HG03175 (cell line): Measurements from ENCODE around the gene ZNF146.
"Not testable (repeated sequence)": the region's sequence is repeated elsewhere in the genome, so short reads cannot be mapped to it uniquely, and the experiment has no call there.

Source experiments
- ATAC-seq: cut with Tn5 transposase; IDR thresholded peaks from one replicate; pipeline ENCODE4 v1.9.1; 2021; ENCODE audit warnings: mild to moderate bottlenecking, moderate library complexity; ENCODE audit not compliant: unreplicated experiment

The ZNF146 gene

DNA sequence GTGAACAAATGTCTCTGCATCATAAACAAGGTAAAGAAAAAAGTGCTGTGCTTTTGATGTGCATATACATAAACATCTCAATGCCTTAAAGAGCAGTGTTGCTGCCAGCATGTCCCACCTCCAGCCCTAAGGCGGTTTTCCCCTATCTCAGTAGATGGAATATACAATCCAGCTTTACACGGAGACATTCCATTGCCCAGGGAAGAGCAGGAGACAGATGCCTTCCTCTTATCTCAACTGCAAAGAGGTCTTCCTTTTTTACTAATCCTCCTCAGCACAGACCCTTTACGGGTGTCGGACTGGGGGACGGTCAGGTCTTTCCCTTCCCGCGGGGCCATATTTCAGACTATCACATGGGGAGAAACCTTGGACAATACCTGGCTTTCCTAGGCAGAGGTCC lies 18.7 kb downstream of the ZNF146 start:
- not testable (repeated sequence) for ATAC-seq

DNA sequence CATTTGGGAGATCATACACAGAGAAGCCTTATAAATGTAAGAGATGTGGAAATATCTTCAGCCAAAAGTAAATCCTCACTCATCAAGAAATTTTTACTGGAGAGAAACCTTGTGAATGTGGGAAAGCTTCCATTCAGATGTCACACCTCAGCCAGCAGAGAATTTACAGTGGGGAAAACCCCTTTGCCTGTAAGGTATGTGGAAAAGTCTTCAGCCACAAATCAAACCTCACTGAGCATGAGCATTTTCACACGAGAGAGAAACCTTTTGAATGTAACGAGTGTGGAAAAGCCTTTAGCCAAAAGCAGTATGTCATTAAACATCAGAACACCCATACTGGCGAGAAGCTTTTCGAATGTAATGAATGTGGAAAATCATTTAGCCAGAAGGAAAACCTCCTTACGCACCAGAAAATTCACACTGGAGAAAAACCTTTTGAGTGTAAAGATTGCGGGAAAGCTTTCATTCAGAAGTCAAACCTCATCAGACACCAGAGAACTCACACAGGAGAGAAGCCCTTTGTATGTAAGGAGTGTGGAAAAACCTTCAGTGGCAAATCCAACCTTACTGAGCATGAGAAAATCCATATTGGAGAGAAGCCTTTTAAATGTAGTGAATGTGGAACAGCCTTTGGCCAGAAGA lies 21.5 kb downstream of the ZNF146 start:
- no peak for ATAC-seq

DNA sequence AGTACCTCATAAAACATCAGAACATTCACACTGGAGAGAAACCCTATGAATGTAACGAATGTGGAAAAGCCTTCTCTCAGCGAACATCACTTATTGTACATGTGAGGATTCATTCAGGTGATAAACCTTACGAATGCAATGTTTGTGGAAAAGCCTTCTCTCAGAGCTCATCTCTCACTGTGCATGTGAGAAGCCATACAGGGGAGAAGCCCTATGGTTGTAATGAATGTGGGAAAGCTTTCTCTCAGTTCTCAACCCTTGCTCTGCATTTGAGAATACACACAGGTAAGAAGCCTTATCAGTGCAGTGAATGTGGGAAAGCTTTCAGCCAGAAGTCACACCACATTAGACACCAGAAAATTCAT lies 22.0 kb downstream of the ZNF146 start:
- ATAC-seq, result no peak

DNA sequence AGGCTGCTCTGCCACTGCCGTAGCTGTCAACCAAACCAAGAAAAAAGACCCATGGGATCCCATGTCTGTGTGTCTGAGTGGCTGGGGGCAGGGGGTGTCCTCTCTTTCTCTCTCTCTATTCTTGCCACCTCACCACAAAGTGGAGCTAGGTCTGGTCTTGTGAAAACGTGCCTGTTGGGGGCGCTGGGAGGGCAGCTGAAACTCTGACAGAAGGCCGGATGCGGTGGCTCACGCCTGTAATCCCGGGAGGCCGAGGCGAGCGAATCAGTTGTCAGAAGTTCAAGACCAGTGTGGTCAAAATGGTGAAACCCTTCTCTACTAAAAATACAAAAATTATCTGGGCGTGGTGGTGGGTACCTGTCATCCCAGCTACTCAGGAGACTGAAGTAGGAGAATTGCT lies 29.2 kb downstream of the ZNF146 start:
- no peak for ATAC-seq

DNA sequence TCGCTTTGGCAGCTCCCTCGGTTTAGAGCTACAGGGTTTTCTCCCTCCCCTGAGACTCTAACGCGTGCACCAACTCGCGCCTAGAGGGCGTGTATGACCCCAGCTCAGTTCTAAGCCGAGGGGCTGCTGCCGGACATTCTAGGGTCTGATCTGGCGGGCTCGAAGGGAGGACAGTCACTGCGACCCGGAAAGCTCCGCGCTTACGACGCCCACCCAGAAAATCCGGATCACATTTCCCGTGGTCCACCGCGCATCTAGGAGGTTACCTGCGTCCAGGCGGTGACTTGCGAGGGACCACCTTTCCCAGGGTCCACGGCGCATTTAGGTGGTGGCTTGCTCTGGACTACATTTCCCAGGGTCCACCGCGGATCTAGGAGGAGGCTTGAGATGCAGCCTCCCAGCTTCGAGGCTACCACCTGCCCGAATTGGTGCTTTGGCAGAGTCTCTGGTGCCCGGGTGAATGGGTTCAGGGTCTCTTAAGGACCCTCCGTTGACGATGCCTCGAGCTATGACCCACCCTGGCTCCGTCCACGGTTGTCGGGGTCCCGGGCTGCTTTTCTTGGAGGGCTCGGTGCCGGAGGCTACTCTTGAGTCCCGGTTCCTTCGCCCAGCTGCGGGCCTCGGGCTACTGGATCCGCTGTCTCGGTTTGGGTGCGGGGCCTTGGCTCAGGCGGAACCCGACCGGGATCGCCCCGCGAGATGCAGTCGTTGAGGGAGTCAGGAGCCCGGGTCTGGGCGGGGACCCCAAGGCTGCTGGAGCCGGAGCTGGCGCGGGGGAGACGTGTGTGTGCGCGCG lies 30.5 kb downstream of the ZNF146 start:
- no peak for ATAC-seq

DNA sequence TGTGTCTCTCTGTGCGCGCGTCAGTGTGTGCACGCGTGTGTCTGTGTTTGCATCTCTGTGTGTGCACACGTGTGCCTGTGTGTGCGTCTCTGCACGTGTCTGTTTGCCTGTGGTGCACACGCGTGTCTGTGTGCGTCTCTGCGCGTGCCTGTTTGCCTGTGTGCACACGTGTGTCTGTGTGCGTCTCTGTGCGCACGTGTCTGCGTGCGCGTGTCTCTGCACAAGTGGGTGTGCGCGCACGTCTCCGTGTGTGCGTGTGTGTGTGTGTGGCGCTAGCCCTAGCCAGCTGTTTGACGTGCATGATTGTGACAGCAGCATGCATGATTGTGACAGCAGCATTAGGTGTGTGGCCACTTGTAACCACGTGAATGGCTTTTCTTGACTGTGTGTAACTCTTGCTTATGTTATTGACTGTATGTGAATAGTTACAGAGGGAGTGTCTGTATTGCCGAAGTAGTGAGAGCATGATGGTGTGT lies 31.1 kb downstream of the ZNF146 start:
- no peak for ATAC-seq

DNA sequence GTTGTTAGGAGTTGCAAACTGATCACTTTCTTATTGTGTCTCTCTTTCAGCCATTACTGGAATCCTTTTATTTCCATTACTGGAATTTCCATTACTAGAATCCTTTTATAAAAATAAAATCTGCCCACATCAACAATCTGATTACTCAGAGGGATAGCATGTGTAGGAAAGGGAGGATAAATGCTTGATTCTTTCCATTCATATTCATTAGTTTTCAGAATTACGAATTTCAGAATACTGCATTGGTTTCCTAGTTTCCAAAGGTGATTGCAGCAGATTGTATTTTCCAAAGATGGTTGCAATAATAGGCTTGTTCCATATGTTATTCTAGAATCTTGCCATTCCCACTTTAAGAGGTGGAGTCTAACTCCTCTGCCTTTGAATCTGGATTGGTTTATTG lies 37.1 kb downstream of the ZNF146 start:
- ATAC-seq, result no peak

DNA sequence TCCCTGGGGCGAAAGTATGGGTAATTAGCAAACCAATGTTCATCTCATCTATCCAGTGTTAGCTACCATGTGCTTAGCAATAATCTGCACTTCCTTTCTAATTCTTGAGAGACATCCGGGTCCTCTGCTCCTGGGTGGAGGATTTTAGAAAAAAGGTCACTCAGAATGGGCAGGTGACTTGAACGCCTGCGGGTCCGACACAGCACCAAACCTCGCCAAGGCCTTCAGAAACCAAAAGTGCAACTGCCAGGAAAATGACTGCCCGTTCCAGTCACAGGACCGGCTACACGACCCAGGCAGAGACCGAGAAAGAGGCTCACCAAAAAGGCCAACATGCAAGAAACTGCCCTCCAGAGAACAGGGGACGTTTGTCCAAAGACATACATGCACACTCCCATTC lies 39.9 kb downstream of the ZNF146 start:
- ATAC-seq, result no peak

DNA sequence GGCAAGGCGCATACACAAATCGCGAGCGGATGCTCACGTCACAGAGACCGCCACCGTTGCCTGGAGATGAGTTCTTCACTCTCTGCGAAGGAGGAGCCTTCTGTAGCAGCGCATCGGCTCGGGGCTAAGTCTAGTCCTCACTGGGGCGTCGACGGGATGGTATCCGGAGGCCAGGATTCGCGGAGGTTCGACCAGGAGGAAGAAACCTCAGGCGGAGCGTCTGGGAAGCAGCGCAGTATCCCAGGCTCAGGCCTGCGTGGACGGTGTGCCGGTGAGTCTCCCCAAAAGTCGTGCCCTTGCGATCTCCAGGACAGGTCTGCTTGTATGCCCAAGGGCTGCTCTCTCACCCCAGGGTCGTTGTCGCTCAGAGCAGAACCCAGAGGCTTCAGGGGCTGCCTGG lies 40.4 kb downstream of the ZNF146 start:
- no peak for ATAC-seq

DNA sequence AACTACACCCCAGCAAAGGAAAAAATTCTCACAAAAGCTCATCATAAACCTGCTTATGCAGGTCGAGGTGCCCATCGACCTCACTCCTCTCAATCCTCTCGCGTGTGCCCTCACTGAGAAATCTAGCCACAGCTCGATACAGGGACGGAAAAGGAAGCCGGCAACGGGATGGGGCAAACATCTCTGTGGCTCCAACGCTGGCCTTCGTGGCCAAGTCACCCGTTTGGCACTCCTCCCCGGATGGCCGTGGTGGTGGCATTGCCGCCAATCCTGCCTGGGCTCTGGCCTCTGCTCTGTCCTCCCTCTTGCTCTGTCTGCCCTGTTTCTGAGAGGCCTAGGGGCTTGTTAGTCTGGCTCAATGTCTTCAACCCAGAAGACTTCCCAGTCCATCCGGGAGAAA lies 41.2 kb downstream of the ZNF146 start:
- no peak for ATAC-seq

DNA sequence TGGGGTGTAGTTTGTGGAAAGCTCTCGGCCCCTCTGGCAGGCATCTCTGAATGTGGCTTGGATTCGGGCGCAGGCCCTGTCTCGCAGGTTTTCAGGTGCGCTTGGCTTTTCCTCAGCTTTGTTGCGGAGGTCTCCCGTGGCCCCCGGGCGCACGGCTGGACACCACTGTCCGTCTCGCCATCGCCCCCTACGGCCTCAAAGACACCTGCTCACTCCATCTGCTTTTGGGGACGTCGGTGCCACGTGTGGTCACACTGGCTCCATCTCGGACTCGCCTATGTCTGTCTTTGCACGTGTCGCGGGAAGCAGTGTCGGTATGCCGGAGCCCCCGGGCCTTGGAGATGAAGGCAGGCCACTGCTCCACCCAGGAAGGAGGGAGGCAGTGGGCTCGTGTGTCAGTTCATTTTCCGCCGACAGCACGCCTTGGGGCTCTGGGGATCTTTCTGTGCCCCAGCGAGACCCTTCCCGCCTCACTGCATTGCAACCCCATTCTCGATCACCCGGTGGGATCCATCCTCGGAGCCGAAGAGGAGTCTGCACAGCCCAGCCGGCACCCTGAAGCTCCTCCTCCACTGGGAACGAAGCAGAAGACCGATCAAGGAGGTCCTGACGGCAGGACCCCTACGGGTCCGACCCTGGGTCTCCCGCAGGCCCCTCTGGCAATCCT lies 42.1 kb downstream of the ZNF146 start:
- ATAC-seq, result no peak

DNA sequence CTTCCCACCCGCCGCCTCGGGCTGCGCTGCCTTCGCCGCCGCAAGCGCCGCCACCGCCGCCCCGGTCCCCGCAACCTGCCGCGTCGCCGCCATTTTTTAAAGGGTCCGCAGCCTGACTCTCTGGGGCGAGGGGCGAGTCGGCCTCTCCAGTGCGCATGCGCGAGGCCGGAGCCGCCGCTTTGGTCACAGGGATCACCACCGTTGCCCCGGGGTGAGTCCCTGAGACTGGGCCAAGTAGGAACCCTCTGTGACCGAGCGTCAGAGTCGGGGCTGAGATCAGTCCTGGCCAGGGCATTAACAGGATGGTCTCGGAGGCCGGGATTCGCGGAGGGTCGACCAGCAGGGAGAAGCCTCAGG lies 42.6 kb downstream of the ZNF146 start:
- no peak for ATAC-seq

DNA sequence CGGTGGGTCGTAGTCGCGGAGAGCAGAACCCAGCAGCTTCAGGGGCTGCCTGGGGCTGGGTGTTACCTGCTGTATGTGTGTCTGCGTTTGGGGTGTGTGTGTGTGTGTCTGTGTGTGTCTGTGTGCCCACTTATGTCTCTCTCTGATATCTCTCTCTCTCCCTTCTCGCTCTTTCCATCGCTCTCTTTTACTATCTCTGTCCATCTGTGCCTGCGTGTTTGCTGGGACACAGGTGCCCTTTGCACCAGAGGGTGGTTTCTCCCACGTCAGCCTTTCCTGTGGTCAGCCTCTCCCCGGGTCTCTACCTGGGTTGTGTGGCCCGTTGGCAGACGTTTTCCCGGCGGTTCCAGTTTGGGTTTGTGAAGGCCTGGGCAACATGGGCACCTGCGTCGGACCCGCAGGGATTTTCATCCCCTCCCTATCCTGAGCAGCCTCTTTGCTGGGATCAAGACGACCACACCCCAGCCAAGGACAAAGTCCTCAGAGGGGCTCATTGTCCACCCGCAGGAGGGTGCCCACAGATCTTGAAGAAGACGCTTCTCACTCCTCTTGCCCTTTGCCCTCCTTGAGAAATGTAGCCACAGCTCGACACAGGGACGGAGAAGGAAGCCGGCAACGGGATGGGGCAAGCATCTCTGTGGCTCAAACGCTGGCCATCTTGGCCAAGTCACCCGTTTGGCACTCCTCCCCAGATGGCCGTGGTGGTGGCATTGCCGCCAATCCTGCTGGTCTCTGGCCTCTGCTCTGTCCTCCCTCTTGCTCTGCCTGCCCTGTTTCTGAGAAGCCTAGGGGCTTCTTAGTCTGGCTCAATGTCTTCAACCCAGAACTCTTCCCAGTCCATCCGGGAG lies 43.3 kb downstream of the ZNF146 start:
- no peak for ATAC-seq

DNA sequence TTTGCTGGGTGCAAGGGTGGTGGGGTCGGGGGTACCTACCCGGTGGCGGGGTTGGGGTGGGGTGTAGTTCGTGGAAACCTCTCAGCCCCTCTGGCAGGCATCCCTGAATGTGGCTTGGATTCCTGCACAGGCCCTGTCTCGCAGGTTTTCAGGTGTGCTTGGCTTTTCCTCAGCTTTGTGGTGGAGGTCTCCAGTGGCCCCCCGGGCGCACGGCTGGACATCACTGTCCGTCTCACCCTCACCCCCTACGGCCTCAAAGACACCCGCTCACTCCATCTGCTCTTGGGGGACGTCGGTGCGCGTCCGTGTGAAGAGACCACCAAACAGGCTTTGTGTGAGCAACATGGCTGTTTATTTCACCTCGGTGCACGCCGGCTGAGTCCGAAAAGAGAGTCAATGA lies 44.3 kb downstream of the ZNF146 start:
- no peak for ATAC-seq

DNA sequence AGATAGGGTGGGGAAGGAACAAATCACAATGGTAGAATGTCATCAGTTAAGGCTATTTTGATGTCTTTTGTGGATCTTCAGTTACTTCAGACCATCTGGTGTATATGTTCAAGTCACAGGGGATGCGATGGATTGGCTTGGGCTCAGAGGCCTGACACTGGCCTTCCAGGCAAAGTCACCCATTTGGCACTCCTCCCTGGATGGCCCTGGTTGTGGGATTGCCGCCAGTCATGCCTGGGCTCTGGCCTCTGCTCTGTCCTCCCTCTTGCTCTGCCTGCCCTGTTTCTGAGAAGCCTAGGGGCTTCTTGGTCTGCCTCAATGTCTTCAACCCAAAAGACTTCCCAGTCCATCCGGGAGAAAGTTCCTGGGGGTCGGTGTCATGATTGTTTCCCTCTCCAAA lies 50.2 kb downstream of the ZNF146 start:
- no peak for ATAC-seq

DNA sequence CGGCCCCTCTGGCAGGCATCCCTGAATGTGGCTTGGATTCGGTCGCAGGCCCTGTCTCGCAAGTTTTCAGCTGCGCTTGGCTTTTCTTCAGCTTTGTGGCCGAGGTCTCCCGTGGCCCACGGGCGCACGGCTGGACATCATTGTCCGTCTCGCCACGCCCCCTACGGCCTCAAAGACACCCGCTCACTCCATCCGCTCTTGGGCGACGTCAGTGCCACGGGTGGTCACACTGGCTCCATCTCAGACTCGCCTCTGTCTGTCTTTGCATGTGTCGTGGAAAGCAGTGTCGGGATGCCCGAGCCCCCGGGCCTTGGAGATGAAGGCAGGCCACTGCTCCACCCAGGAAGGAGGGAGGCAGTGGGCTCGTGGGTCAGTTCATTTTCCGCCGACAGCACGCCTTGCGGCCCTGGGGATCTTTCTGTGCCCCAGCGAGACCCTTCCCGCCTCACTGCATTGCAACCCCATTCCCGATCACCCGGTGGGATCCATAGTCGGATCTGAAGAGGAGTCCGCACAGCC lies 51.0 kb downstream of the ZNF146 start:
- no peak for ATAC-seq

DNA sequence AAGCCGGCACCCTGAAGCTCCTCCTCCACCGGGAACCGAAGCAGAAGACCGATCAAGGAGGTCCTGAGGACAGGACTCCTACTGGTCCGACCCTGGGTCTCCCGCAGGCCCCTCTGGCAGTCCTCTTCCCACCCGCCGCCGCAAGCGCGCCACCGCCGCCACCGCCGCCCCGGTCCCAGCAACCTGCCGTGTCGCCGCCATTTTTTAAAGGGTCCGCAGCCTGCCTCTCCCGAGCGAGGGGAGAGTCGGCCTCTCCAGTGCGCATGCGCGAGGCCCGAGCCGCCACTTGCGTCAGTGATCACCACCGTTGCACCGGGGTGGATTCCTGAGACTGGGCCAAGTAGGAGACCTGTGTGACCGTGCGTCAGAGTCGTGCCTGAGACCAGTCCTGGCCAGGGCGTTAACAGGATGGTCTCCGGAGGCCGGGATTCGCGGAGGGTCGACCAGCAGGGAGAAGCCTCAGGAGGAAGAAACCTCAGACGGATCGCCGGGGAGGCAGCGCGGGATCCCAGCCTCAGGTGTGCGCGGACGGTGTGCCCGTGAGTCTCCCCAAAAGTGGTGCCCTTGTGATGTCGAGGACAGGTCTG lies 51.6 kb downstream of the ZNF146 start:
- ATAC-seq, result no peak

DNA sequence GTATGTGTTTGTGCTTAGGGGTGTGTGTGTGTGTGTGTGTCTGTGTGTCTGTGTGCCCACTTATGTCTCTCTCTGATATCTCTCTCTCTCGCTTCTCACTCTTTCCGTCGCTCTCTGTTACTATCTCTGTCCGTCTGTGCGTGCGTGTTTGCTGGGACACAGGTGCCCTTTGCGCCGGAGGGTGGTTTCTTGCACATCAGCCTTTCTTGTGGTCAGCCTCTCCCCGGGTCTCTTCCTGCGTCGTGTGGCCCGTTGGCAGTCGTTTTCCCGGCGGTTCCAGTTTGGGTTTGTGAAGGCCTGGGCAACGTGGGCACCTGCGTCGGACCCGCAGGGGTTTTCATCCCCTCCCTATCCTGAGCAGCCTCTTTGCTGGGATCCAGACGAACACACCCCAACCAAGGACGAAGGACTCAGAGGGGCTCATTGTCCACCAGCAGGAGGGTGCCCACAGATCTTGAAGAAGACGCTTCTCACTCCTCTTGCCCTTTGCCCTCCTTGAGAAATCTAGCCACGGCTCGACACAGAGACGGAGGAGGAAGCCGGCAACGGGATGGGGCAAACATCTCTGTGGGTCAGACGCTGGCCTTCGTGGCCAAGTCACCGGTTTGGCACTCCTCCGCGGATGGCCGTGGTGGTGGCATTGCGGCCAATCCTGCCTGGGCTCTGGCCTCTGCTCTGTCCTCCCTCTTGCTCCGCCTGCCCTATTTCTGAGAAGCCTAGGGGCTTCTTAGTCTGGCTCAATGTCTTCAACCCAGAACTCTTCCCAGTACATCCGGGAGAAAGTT lies 52.3 kb downstream of the ZNF146 start:
- ATAC-seq, result no peak

DNA sequence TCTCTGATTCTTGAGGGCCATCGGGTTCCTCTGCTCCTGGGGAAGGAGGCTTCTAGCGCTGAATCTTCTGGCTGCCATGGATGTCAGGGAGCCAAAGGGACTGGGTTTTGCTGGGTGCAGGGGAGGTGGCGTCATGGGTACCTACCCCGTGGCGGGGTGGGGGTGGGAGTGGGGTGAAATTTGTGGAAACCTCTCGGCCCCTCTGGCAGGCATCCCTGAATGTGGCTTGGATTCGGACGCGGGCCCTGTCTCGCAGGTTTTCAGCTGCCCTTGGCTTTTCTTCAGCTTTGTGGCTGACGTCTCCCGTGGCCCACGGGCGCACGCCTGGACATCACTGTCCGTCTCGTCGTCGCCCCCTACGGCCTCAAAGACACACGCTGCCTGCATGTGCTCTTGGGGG lies 53.2 kb downstream of the ZNF146 start:
- not testable (repeated sequence) for ATAC-seq

DNA sequence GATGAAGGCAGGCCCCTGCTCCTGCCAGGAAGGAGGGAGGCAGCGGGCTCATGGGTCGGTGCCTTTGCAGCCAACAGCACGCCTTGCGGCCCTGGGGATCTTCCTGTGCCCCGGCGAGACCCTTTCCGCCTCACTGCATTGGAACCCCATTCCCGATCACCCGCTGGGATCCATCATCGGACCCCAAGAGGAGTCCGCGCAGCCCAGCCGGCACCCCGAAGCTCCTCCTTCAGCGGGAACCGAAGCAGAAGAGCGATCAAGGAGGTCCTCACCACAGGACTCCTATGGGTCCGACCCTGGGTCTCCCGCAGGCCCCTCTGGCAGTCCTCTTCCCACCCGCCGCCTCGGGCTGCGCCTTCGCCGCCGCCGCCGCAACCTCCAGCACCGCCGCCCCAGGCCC lies 53.7 kb downstream of the ZNF146 start:
- not testable (repeated sequence) for ATAC-seq
